22Rv1 (cell line): ENCODE measurements around the gene CEP63.

Experiments
- ZFX ChIP-seq: fragments of 450-650 bp; IDR thresholded peaks from 2 replicates; pipeline ENCODE4 v1.6.1; 2017; ENCODE audit warnings: antibody characterized with exemption, borderline replicate concordance
- TF ChIP-seq, protein P1 (sequence below): fragments of 450-650 bp; IDR thresholded peaks from 2 replicates; pipeline ENCODE4 v1.5.1; 2017; ENCODE audit warnings: mild to moderate bottlenecking

GRCh38 chr3:134527538-134528186, 41.8 kb downstream of the CEP63 start:
- TF ChIP-seq, protein P1, sequence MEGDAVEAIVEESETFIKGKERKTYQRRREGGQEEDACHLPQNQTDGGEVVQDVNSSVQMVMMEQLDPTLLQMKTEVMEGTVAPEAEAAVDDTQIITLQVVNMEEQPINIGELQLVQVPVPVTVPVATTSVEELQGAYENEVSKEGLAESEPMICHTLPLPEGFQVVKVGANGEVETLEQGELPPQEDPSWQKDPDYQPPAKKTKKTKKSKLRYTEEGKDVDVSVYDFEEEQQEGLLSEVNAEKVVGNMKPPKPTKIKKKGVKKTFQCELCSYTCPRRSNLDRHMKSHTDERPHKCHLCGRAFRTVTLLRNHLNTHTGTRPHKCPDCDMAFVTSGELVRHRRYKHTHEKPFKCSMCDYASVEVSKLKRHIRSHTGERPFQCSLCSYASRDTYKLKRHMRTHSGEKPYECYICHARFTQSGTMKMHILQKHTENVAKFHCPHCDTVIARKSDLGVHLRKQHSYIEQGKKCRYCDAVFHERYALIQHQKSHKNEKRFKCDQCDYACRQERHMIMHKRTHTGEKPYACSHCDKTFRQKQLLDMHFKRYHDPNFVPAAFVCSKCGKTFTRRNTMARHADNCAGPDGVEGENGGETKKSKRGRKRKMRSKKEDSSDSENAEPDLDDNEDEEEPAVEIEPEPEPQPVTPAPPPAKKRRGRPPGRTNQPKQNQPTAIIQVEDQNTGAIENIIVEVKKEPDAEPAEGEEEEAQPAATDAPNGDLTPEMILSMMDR: no peak
- no peak for TF ChIP-seq ZFX
